K562 (cell line): ENCODE data around the gene SCN2B. TPM values are rescaled to one million over a fixed set of nuclear protein-coding genes. Genes with fewer than 3 reads are reported as not detected.

Experiments used
- ATAC-seq: fragments of 200-7000 bp; cut with Tn5 transposase; 3 replicates; pipeline ENCODE4 v1.9.1; 2020; ENCODE audit warnings: moderate library complexity
- BruUV-seq: library from RNA; stranded (reverse); fragments of 400-500 nt; replicated peaks from 2 replicates; lab custom pipeline; 2021; lab: Mats Ljungman, UMichigan
- CTCF ChIA-PET: fragments of 300-600 bp; formaldehyde crosslinking; extraction: SDS; loops from one replicate; lab custom pipeline; 2021; ENCODE audit warnings: low intra/inter-chr PET ratio; lab: Yijun Ruan, JAX
- POLR2A ChIA-PET: fragments of 300-600, 350-650 bp; sonication (Branson Sonifier 250); formaldehyde crosslinking; extraction: SDS; loops from one replicate; lab custom pipeline; 2021; ENCODE audit warnings: antibody characterized with exemption, inconsistent platforms; lab: Yijun Ruan, JAX
- DNase-seq, 4 experiments: peaks; one replicate each; pipeline versions ENCODE4 v3.0.0 to v3.0.0-alpha.2; 2011 to 2018; ENCODE audit warnings: low spot score in 3 of 4, mixed read lengths in 3 of 4; ENCODE audit errors: extremely low read depth in 1 of 4
- FAIRE-seq: peaks from 2 replicates; lab custom pipeline; 2011; peaks lifted over from hg19 to GRCh38; lab: Jason Lieb, UNC
- H2AFZ ChIP-seq: 2 replicates; pipeline ENCODE4 v1.6.0; 2011; ENCODE audit warnings: low read depth, low read length, control low read depth, inconsistent platforms
- H3K27ac ChIP-seq: fragments of 200-600 bp; 3 replicates; pipeline ENCODE4 v1.8.0; 2011; ENCODE audit warnings: low read depth, mild to moderate bottlenecking, control low read depth, inconsistent platforms, low read length, moderate library complexity, mixed read lengths; ENCODE audit errors: extremely low read depth
- H3K27me3 ChIP-seq, 2 experiments: fragments of 300-600 bp in 1 of 2; 2 replicates in 1 of 2; 3 replicates in 1 of 2; pipeline versions ENCODE4 v1.6.0 to v1.8.0; 2011; ENCODE audit warnings: inconsistent platforms in 2 of 2, low read length in 2 of 2, mild to moderate bottlenecking in 1 of 2, mixed read lengths in 1 of 2, moderate library complexity in 1 of 2; ENCODE audit not compliant: control insufficient read depth in 2 of 2, insufficient read depth in 2 of 2
- H3K36me3 ChIP-seq: fragments of 300-600 bp; 3 replicates; pipeline ENCODE4 v1.8.0; 2011; ENCODE audit warnings: mild to moderate bottlenecking, low read length, inconsistent platforms; ENCODE audit not compliant: control insufficient read depth, insufficient read depth
- H3K4me1 ChIP-seq, 2 experiments: fragments of 200-600 bp in 1 of 2; replicated peaks in 1 of 2; 2 replicates in 1 of 2; 3 replicates in 1 of 2; pipeline versions ENCODE4 v1.5.1 to v1.8.0; 2011; ENCODE audit warnings: inconsistent platforms in 2 of 2, low read length in 2 of 2, mild to moderate bottlenecking in 1 of 2, mixed read lengths in 1 of 2, moderate library complexity in 1 of 2; ENCODE audit not compliant: control insufficient read depth in 2 of 2, insufficient read depth in 2 of 2
- H3K4me2 ChIP-seq: 2 replicates; pipeline ENCODE4 v1.6.1; 2011; ENCODE audit warnings: low read length, control low read depth, inconsistent platforms, mixed read lengths; ENCODE audit not compliant: insufficient read depth
- H3K4me3 ChIP-seq: fragments of 200-600 bp; sonication (generic), shearing (Covaris generic); 2 replicates; pipeline ENCODE4 v1.5.1; 2016; ENCODE audit warnings: control low read depth, inconsistent platforms
- H3K79me2 ChIP-seq: fragments of 200-600 bp; 3 replicates; pipeline ENCODE4 v1.8.0; 2011; ENCODE audit warnings: low read length, inconsistent platforms; ENCODE audit not compliant: control insufficient read depth, insufficient read depth
- H3K9ac ChIP-seq, 2 experiments: 2 replicates each; pipeline versions ENCODE4 v1.6.0 to v1.6.1; 2011; ENCODE audit warnings: low read depth in 2 of 2, low read length in 2 of 2, control low read depth in 1 of 2, inconsistent platforms in 1 of 2, mild to moderate bottlenecking in 1 of 2, mixed read lengths in 1 of 2; ENCODE audit not compliant: insufficient read depth in 1 of 2
- H3K9me1 ChIP-seq: one replicate; pipeline ENCODE4 v1.6.0; 2011; ENCODE audit warnings: inconsistent platforms, mild to moderate bottlenecking, low read length, moderate library complexity; ENCODE audit not compliant: control insufficient read depth, insufficient read depth
- H3K9me3 ChIP-seq: replicated peaks from 2 replicates; pipeline ENCODE4 v1.5.1; 2011; ENCODE audit warnings: low read depth, low read length, inconsistent platforms; ENCODE audit not compliant: control insufficient read depth, insufficient read depth
- H4K20me1 ChIP-seq: replicated peaks from 2 replicates; pipeline ENCODE4 v1.6.1; 2011; ENCODE audit warnings: low read length, inconsistent platforms, mixed read lengths; ENCODE audit not compliant: control insufficient read depth, insufficient read depth
- KDM2B ChIP-seq: fragments of 250-450 bp; sonication (Bioruptor Pico); IDR thresholded peaks from 2 replicates; pipeline ENCODE4 v1.8.0; 2021; ENCODE audit warnings: mild to moderate bottlenecking, moderate library complexity
- KLF16 ChIP-seq: IDR thresholded peaks from 2 replicates; pipeline ENCODE4 v1.6.1; 2016; ENCODE audit warnings: antibody characterized with exemption
- STAG1 ChIP-seq: sonication (generic); formaldehyde crosslinking; IDR thresholded peaks from 2 replicates; pipeline ENCODE4 v1.5.0; 2020; ENCODE audit warnings: missing genetic modification reagents, borderline replicate concordance
- YY1 ChIP-seq, 3 experiments: IDR thresholded peaks; 2 replicates each; pipeline ENCODE4 v1.6.1; 2011; ENCODE audit warnings: low read length in 2 of 3, mild to moderate bottlenecking in 2 of 3, moderate library complexity in 2 of 3, borderline replicate concordance in 1 of 3, control low read depth in 1 of 3, low read depth in 1 of 3; ENCODE audit not compliant: insufficient read depth in 3 of 3, insufficient replicate concordance in 2 of 3, control insufficient read depth in 1 of 3, insufficient read length in 1 of 3; ENCODE audit errors: extremely low read depth in 1 of 3
- WGBS: fragments of 100-300 bp; shearing (Covaris generic); methylation state at CpG from one replicate; pipeline ENCODE4 v1.1.6; 2016; ENCODE audit warnings: low coverage, mixed read lengths; ENCODE audit not compliant: insufficient coverage; ENCODE audit errors: missing lambda C conversion rate; 5-methylcytosine and 5-hydroxymethylcytosine counted together
- in situ Hi-C: fragments of 300-500 bp; cut with MboI; formaldehyde crosslinking; loops from 4 replicates; pipeline ENCODE4 v1.15.0; 2018; ENCODE audit warnings: inconsistent platforms, mixed read lengths
- intact Hi-C: fragments of 100-400 bp; cut with micrococcal nuclease; formaldehyde crosslinking; loops from 2 replicates; pipeline ENCODE4 v1.14.2; 2022
- polyA plus RNA-seq, 8 experiments: library from polyadenylated mRNA; depleted of rRNA in 4 of 8; stranded (reverse) in 5 of 8; unstranded in 3 of 8; fragments of >200 nt; fragmentation: Nextera tagmentation in 2 of 8; fragmentation: Illumina TruSeq in 1 of 8; extraction: Ambion mirVana in 2 of 8; extraction: Trizol in 1 of 8; gene quantifications; 2 replicates each; pipeline versions ENCODE4 v1.2.1 to v1.2.3, GENCODE V29; 2011 to 2014; ENCODE audit warnings: inconsistent platforms in 1 of 8, missing spikeins in 1 of 8
- total RNA-seq, 7 experiments: library from RNA; depleted of rRNA in 6 of 7; stranded (reverse); fragments of >200 nt in 6 of 7; fragmentation: Illumina TruSeq in 2 of 7; extraction: Trizol in 2 of 7; gene quantifications; 2 replicates each; pipeline versions ENCODE4 v1.2.1 to v1.2.3, GENCODE V29; 2011 to 2021; ENCODE audit warnings: low replicate concordance in 1 of 7
- TF ChIP-seq, protein P1 (sequence below): fragments of 450-650 bp; formaldehyde crosslinking; IDR thresholded peaks from 2 replicates; pipeline ENCODE4 v1.4.0; 2020; ENCODE audit warnings: mild to moderate bottlenecking, moderate library complexity
- TF ChIP-seq, protein P2 (sequence below), 2 experiments: fragments of 450-650 bp; formaldehyde crosslinking in 1 of 2; IDR thresholded peaks; 2 replicates each; pipeline versions ENCODE4 v1.4.0 to v1.6.1; 2014 to 2020; ENCODE audit warnings: mild to moderate bottlenecking in 2 of 2, borderline replicate concordance in 1 of 2, low read depth in 1 of 2
- TF ChIP-seq, protein P3 (sequence below): IDR thresholded peaks from 2 replicates; pipeline ENCODE4 v1.6.1; 2011; ENCODE audit warnings: borderline replicate concordance, low read depth, mild to moderate bottlenecking, moderate library complexity, low read length; ENCODE audit not compliant: insufficient read depth, poor library complexity, severe bottlenecking

SCN2B gene
- total and polyA plus RNA-seq, 9 of the 15 experiments (the other 6 are each of a cell fraction or from before 2014, with no cell fraction given) = not detected

DNA sequence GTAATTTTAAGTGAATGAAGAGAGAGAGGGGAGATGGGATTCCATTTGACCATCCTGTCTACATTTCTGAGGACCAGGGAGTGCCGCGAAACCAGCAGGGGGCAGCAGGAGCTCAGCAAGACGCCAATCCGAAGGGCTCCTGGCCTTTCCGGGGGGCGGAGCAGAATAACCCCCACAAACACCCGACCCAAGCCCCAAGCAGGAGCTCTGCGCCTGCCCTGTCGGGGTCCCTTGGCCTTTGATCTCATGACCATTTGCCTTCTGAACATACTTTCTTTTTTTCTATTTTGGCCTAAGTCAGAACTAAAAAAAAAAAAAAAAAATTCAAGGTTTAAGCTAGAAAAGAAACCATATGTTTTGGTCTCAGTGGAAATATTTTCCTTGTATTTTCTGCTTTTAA lies 21.9 kb upstream of the SCN2B start:
- POLR2A ChIA-PET = interaction anchor here (0.6 to 0.7 kb wide), 3 partner anchors 31 to 455 kb away, joined by 3 to 5 read pairs (median 3); no protein-coding TSS in a partner anchor
- 5% methylated on average over 9 of the region's 9 CpGs for WGBS
- H3K4me1 ChIP-seq = 0 out of 5 replicates have a peak, but pooled peaks cover 0 to 3% of the 10 kb centered on the region in 2 experiments
- H3K4me3 ChIP-seq = no peak overlapping the region
- H4K20me1 ChIP-seq = no peaks in the 10 kb centered on the region
- peak; percentile 78 to 83 (median 80) for DNase-seq
- intact Hi-C loops = loop anchor here (1.0 to 2.0 kb wide), 5 partner anchors 92 to 368 kb away; no protein-coding TSS in a partner anchor
- H3K27ac ChIP-seq = no peak overlapping the region
- no peaks in the 10 kb centered on the region for H3K36me3 ChIP-seq
- BruUV-seq = no TSS peak
- H3K9ac ChIP-seq = no peak overlapping the region
- ATAC-seq = peak; percentile 98
- no peaks in the 10 kb centered on the region for H3K9me3 ChIP-seq
- peaks cover 0 to 33% of the 10 kb centered on the region in 2 experiments; a peak in 4 of 5 replicates for H3K27me3 ChIP-seq
- H2AFZ ChIP-seq = peak overlapping the region; percentile 43
- CTCF ChIA-PET = interaction anchor here (0.6 to 2.9 kb wide), 7 partner anchors 17 to 330 kb away, joined by 3 to 39 read pairs (median 4); no protein-coding TSS in a partner anchor
- H3K79me2 ChIP-seq = no peaks in the 10 kb centered on the region
- no peaks in the 10 kb centered on the region for H3K9me1 ChIP-seq
- peak; percentile 82 for FAIRE-seq
- no peak overlapping the region for H3K4me2 ChIP-seq
- in situ Hi-C loops = loop anchor here (5.0 kb wide), 2 partner anchors 99 to 294 kb away; no protein-coding TSS in a partner anchor
- TF ChIP-seq STAG1 (CRISPR knock-in tag) (peak; percentile 92), KDM2B (CRISPR knock-in tag) (no peak), KLF16 (peak; percentile 38; the same call in 1 of the 2 replicates), YY1 (IDR thresholded peaks at IDR 0.05; ENCODE audit: borderline replicate concordance in 1 of 3, control insufficient read depth in 1 of 3, extremely low read depth in 1 of 3, insufficient read depth in 3 of 3, insufficient read length in 1 of 3, insufficient replicate concordance in 2 of 3, low read depth in 1 of 3, low read length in 2 of 3) (peak in 2 of 3 experiments; percentile 10 to 30)
- TF ChIP-seq, protein P1, sequence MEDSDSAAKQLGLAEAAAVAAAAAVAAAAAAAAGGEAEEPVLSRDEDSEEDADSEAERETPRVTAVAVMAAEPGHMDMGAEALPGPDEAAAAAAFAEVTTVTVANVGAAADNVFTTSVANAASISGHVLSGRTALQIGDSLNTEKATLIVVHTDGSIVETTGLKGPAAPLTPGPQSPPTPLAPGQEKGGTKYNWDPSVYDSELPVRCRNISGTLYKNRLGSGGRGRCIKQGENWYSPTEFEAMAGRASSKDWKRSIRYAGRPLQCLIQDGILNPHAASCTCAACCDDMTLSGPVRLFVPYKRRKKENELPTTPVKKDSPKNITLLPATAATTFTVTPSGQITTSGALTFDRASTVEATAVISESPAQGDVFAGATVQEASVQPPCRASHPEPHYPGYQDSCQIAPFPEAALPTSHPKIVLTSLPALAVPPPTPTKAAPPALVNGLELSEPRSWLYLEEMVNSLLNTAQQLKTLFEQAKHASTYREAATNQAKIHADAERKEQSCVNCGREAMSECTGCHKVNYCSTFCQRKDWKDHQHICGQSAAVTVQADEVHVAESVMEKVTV = peak; percentile 90
- TF ChIP-seq, protein P2, sequence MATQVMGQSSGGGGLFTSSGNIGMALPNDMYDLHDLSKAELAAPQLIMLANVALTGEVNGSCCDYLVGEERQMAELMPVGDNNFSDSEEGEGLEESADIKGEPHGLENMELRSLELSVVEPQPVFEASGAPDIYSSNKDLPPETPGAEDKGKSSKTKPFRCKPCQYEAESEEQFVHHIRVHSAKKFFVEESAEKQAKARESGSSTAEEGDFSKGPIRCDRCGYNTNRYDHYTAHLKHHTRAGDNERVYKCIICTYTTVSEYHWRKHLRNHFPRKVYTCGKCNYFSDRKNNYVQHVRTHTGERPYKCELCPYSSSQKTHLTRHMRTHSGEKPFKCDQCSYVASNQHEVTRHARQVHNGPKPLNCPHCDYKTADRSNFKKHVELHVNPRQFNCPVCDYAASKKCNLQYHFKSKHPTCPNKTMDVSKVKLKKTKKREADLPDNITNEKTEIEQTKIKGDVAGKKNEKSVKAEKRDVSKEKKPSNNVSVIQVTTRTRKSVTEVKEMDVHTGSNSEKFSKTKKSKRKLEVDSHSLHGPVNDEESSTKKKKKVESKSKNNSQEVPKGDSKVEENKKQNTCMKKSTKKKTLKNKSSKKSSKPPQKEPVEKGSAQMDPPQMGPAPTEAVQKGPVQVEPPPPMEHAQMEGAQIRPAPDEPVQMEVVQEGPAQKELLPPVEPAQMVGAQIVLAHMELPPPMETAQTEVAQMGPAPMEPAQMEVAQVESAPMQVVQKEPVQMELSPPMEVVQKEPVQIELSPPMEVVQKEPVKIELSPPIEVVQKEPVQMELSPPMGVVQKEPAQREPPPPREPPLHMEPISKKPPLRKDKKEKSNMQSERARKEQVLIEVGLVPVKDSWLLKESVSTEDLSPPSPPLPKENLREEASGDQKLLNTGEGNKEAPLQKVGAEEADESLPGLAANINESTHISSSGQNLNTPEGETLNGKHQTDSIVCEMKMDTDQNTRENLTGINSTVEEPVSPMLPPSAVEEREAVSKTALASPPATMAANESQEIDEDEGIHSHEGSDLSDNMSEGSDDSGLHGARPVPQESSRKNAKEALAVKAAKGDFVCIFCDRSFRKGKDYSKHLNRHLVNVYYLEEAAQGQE (IDR thresholded peaks at IDR 0.05; ENCODE audit: borderline replicate concordance) = peak; percentile 87
- TF ChIP-seq, protein P2 (CRISPR knock-in tag; IDR thresholded peaks at IDR 0.05; ENCODE audit: low read depth) = no peak
- TF ChIP-seq, protein P3, sequence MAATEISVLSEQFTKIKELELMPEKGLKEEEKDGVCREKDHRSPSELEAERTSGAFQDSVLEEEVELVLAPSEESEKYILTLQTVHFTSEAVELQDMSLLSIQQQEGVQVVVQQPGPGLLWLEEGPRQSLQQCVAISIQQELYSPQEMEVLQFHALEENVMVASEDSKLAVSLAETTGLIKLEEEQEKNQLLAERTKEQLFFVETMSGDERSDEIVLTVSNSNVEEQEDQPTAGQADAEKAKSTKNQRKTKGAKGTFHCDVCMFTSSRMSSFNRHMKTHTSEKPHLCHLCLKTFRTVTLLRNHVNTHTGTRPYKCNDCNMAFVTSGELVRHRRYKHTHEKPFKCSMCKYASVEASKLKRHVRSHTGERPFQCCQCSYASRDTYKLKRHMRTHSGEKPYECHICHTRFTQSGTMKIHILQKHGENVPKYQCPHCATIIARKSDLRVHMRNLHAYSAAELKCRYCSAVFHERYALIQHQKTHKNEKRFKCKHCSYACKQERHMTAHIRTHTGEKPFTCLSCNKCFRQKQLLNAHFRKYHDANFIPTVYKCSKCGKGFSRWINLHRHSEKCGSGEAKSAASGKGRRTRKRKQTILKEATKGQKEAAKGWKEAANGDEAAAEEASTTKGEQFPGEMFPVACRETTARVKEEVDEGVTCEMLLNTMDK = peak; percentile 75
